ENCODE results near the gene GRM2. TPM values are rescaled to one million over a fixed set of nuclear protein-coding genes. Genes with fewer than 3 reads are reported as not detected.

The GRM2 gene
- total RNA-seq, 4 donors from 2014 or later, result 1.9 to 7.3 (median 5.8) TPM

DNA sequence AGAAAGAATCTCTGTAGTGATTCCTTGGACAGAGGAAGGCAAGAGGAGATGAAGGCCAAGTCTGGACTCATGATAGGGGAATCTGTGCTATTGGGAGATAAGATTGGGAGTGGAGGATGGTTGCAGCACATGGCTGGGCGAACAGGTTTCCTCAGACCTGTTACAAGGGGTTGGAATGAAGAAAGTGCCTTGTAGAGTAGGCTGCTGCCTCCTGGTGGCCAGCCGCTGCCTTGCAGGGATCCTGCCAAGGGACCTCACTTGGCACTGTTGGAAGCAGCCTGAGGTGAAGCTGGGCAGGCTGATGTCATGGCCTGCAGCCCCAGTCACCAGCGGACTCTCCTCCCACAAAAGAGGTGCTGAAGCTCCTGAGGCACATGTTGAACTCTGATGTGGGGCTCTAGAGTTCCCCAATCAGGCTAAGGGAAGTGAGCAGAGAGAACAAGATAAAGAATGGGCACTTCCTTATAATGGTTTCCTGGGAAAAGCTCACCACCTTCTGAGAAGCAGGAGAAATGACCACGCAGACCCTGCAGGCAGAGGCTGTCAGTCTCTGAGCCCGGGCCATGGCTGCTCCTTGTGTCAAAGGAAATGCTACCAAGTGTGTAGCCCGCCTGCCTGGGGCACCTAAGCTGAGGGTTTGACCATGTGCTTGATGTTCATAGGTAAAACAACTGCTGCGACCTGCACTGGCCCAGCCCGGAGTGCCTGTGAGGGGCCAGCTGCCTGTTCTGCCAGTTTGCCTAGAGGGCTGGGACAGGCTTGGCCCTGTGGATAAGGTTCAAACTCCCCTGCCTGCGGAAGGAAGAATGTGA lies 37.4 kb upstream of the GRM2 start:
- Histone ChIP-seq H3K27me3 (no peaks in the 10 kb centered on the region), H3K4me1 (peaks cover 46% of the 10 kb centered on the region), H3K36me3 (peaks cover 6% of the 10 kb centered on the region), H3K27ac (no peak overlapping the region), H3K9me3 (no peaks in the 10 kb centered on the region), H3K4me3 (no peak overlapping the region)
- TF ChIP-seq POLR2AphosphoS5 (IDR thresholded peaks at IDR 0.05) (peak in 1 of 3 donors; percentile 34), POLR2A (IDR thresholded peaks at IDR 0.05) (no peak)
- TF ChIP-seq, protein P1, sequence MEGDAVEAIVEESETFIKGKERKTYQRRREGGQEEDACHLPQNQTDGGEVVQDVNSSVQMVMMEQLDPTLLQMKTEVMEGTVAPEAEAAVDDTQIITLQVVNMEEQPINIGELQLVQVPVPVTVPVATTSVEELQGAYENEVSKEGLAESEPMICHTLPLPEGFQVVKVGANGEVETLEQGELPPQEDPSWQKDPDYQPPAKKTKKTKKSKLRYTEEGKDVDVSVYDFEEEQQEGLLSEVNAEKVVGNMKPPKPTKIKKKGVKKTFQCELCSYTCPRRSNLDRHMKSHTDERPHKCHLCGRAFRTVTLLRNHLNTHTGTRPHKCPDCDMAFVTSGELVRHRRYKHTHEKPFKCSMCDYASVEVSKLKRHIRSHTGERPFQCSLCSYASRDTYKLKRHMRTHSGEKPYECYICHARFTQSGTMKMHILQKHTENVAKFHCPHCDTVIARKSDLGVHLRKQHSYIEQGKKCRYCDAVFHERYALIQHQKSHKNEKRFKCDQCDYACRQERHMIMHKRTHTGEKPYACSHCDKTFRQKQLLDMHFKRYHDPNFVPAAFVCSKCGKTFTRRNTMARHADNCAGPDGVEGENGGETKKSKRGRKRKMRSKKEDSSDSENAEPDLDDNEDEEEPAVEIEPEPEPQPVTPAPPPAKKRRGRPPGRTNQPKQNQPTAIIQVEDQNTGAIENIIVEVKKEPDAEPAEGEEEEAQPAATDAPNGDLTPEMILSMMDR (IDR thresholded peaks at IDR 0.05), result peak; percentile 92 to 96
- peak; percentile 93 to 94 for DNase-seq (ENCODE audit: low spot score in 2 of 2)
- WGBS, result 16% methylated on average over 5 of the region's 9 CpGs

DNA sequence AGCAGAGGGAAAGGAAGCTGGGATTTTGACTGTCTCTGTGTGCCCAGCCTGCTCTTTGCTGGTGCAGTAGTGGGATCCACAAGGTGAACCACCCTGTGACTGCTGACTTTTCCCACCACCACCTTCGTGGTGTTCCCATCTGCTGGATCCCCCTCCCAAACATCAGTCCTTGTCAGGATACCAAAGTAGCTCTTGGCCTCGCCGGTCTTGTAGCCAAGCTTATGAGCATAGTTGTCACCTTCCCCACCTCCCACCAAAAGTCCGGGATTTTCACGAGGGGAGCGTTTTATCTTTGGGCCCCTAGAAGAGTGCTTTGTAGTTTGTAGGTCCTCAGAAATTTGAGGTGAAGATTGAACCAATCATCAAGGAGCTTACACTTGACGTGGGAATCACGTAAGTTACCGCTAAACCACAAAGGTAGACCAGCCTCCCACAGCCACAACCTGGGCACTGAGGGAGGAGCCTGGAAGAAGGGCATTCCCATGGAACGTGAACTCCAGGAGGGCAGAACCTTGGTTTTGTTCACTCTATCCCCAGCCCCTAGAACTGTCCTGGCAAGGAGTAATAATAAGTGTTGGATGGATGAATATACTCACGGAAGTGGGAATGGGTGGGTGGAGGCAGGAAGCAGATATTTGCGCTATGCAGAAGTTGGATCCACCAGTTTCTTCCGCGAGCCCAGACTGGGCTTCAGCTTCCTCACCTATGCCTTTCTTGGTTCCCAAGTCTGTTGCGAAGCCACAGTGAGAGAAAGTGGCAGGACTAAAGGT lies 36.6 kb upstream of the GRM2 start:
- Histone ChIP-seq H3K4me3 (peak overlapping the region; percentile 60), H3K27me3 (no peaks in the 10 kb centered on the region), H3K27ac (peak overlapping the region; percentile 86), H3K4me1 (peaks cover 54% of the 10 kb centered on the region), H3K9me3 (no peaks in the 10 kb centered on the region), H3K36me3 (peaks cover 7% of the 10 kb centered on the region)
- TF ChIP-seq, protein P1 (IDR thresholded peaks at IDR 0.05), result no peak
- TF ChIP-seq POLR2AphosphoS5 (IDR thresholded peaks at IDR 0.05) (no peak), EP300 (IDR thresholded peaks at IDR 0.05) (no peak), POLR2A (IDR thresholded peaks at IDR 0.05) (no peak)
- DNase-seq (ENCODE audit: low spot score in 2 of 2), result no peak
- 50% methylated on average over 15 of the region's 15 CpGs for WGBS

DNA sequence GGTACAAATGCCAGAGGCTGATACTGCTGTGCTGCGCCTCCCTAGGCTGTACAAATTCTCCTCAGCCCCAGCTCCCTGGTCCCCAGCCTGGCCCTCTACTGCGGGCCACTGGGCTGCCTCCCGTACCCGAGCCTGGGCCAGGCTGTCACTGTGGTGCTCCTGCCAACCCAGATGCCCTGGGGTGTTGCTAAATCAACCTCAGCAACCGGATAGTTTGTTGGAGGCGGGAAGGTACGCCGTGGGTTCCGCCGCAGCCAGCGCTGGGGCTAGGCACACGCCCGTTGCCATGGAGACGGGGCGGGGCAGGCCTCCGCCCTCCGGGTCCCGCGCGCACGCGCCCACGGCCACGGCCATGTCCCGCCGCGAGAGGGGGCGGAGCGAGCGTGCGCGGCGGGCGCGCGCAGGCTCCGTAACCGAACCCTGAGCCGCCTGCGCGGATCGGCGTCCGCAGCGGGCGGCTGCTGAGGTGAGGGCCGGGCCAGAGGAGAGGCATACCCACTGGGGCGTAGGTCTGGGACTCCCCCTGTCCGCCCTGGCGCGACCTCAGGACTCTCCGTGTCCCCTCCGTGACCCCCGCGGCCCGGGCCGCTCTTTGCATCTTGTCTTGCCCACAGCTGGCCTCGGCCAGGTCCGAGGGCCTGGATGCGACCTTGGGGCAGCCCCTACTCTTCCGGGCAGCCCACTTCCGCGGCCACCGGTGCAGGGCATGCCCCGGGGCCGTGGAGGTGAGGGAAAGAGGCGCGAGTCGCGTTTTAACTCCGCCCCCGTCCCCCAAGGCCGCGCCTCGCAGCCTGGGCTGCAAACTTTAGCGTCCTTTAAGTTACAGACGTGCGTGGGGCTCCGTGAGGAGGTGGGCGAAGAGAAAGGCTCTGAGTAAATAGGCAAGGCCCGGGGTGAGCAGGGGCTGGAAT lies 35.8 kb upstream of the GRM2 start, which contains the start of gene TEX264:
Gene TEX264 (plus strand): TSS at position 430 of the 911 bp plus-strand sequence. CDS start 3,053 bp downstream, outside the sequence.
- Histone ChIP-seq H3K9me3 (no peaks in the 10 kb centered on the region), H3K4me1 (peaks cover 62% of the 10 kb centered on the region), H3K27ac (peak within 1 kb of the TSS; percentile 86), H3K36me3 (peaks cover 12% of the 10 kb centered on the region), H3K27me3 (no peaks in the 10 kb centered on the region), H3K4me3 (peak within 1 kb of the TSS; percentile 60)
- peak; percentile 95 for DNase-seq (ENCODE audit: low spot score in 2 of 2)
- TF ChIP-seq POLR2AphosphoS5 (IDR thresholded peaks at IDR 0.05) (peak in 2 of 3 donors; percentile 25 to 30), POLR2A (IDR thresholded peaks at IDR 0.05) (peak in 1 of 2 donors; percentile 49), EP300 (IDR thresholded peaks at IDR 0.05) (no peak)
- TF ChIP-seq, protein P1 (IDR thresholded peaks at IDR 0.05), result no peak
- WGBS, result under 1% methylated on average over 29 of the region's 81 CpGs

DNA sequence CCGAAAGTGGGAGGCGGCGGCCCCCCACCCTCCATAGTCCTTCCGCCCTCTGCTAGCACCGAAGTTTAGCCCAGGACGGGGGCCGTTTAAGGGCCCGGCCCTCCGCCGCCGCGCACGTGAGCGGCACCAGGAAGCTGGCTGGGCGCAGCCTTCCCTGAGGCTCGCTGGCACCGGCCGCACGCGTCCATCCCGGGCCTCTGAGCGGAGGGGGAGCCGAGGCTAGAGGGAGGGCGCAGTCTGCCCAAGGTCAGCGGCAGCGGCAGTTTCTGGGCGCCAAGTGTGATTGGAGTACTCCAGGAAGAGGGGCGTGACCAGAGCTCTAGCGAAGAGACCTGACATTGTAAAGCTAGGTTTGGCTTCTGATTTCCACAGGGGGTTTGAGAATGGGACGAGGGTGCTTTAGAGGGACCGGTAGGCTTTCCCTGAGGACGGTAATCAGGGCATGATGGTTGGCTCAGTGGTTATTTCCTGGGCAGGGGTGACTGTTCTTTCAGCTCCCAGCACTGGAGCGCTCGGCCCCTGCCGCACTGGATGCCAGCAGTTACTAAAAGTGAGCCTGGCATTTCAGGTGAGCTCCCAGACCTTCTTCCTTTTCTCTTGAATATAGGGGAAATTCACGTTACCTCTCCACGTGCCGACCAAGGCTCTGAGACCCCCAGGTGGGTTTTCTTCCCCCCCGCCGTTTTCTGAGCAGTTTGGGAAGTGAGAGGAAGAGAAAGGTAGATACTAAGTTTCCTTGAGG lies 35.0 kb upstream of the GRM2 start:
- 7% methylated on average over 22 of the region's 40 CpGs for WGBS
- DNase-seq (ENCODE audit: low spot score in 2 of 2), result peak; percentile 82 to 89

More for the DNA sequence above, 35.0 kb upstream of the GRM2 start:
- H3K27me3 ChIP-seq, result no peaks in the 10 kb centered on the region
- peak overlapping the region; percentile 86 for H3K27ac ChIP-seq
- H3K4me1 ChIP-seq, result peaks cover 70% of the 10 kb centered on the region
- TF ChIP-seq POLR2AphosphoS5 (IDR thresholded peaks at IDR 0.05) (peak in 2 of 3 donors; percentile 22 to 81), POLR2A (IDR thresholded peaks at IDR 0.05) (no peak), EP300 (IDR thresholded peaks at IDR 0.05) (no peak)
- TF ChIP-seq, protein P1 (IDR thresholded peaks at IDR 0.05), result no peak
- no peaks in the 10 kb centered on the region for H3K9me3 ChIP-seq
- H3K4me3 ChIP-seq, result peak overlapping the region; percentile 60
- peaks cover 13% of the 10 kb centered on the region for H3K36me3 ChIP-seq

Measured in suprapubic skin (tissue), 4 donors.